H1 (cell line): Measurements from ENCODE around the gene DENND2A. TPM values are rescaled to one million over a fixed set of nuclear protein-coding genes. Genes with fewer than 3 reads are reported as not detected.

Source experiments
- CHD2 ChIP-seq: IDR thresholded peaks from 2 replicates; pipeline ENCODE4 v1.6.1; 2012; ENCODE audit warnings: low read length, improper control_type of control experiment
- POLR2AphosphoS5 ChIP-seq: IDR thresholded peaks from 2 replicates; pipeline ENCODE4 v1.6.1; 2011; ENCODE audit warnings: low read depth, low read length
- SUZ12 ChIP-seq: fragments of 200-600 bp; sonication (generic); IDR thresholded peaks from 2 replicates; pipeline ENCODE4 v1.6.1; 2012; ENCODE audit warnings: mild to moderate bottlenecking, inconsistent platforms, low read length, moderate library complexity, mixed read lengths
- ZNF274 ChIP-seq: IDR thresholded peaks from 2 replicates; pipeline ENCODE4 v1.7.0; 2012; ENCODE audit warnings: low read length, borderline replicate concordance; ENCODE audit errors: extremely low read depth
- polyA plus RNA-seq, 7 experiments: library from polyadenylated mRNA; depleted of rRNA in 3 of 7; stranded (reverse) in 5 of 7; unstranded in 2 of 7; fragments of >200 nt in 5 of 7; fragments of 200-250 nt in 2 of 7; gene quantifications; 1 replicate in 5 of 7; 2 replicates in 1 of 7; 4 replicates in 1 of 7; pipeline versions ENCODE4 v1.2.1 to v1.2.3, GENCODE V29; 2011 to 2013; ENCODE audit warnings: missing spikeins in 2 of 7, mixed read lengths in 2 of 7
- total RNA-seq: library from RNA; stranded (reverse); fragmentation: NEBNext Ultra II Directional; extraction: Animal tissue kit (Norgen Biotek cat#: 25700); gene quantifications from 2 replicates; pipeline ENCODE4 v1.2.1, GENCODE V29; 2021
- TF ChIP-seq, protein P1 (sequence below): fragments of 300-600 bp; sonication (generic); IDR thresholded peaks from 2 replicates; pipeline ENCODE4 v1.7.1; 2012; ENCODE audit warnings: low read length, moderate library complexity, mild to moderate bottlenecking, inconsistent platforms; ENCODE audit not compliant: insufficient replicate concordance
- TF ChIP-seq, protein P2 (sequence below): IDR thresholded peaks from 2 replicates; pipeline ENCODE4 v1.6.1; 2012; ENCODE audit warnings: inconsistent platforms

DENND2A gene
- total and polyA plus RNA-seq, 2 of the 8 experiments (the other 6 are each of a cell fraction or from before 2014, with no cell fraction given): 5.0 to 13.0 TPM

DNA sequence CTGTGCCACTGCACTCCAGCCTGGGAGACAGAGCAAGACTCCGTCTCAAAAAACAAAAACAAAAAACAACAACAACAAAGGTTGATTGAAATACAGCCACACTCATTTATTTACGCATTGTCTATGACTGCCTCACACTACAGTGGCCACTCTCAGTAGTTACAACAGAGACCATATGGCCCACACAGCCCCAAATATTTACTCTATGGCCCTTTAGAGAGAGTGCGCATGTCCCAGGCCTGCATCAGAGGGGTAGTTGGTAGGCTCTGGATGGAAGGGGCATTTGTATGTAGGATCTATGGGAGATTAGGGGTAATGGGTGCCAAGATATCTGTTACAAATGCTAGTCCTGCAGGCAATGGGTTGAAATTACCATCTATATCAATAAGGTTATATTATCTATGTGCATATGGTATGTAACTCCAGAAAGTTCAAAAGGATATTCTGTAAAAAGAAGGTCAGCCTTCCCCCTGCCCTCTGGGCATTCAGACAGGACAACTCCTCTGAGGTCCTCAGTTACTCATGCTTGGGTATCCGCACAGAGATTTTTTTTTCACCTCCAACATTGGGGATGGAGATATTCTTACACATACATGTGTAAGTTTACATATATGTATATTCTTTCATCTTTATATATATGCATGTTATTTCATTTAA is 56.3 kb downstream of the DENND2A start (continued):
- TF ChIP-seq, protein P1, sequence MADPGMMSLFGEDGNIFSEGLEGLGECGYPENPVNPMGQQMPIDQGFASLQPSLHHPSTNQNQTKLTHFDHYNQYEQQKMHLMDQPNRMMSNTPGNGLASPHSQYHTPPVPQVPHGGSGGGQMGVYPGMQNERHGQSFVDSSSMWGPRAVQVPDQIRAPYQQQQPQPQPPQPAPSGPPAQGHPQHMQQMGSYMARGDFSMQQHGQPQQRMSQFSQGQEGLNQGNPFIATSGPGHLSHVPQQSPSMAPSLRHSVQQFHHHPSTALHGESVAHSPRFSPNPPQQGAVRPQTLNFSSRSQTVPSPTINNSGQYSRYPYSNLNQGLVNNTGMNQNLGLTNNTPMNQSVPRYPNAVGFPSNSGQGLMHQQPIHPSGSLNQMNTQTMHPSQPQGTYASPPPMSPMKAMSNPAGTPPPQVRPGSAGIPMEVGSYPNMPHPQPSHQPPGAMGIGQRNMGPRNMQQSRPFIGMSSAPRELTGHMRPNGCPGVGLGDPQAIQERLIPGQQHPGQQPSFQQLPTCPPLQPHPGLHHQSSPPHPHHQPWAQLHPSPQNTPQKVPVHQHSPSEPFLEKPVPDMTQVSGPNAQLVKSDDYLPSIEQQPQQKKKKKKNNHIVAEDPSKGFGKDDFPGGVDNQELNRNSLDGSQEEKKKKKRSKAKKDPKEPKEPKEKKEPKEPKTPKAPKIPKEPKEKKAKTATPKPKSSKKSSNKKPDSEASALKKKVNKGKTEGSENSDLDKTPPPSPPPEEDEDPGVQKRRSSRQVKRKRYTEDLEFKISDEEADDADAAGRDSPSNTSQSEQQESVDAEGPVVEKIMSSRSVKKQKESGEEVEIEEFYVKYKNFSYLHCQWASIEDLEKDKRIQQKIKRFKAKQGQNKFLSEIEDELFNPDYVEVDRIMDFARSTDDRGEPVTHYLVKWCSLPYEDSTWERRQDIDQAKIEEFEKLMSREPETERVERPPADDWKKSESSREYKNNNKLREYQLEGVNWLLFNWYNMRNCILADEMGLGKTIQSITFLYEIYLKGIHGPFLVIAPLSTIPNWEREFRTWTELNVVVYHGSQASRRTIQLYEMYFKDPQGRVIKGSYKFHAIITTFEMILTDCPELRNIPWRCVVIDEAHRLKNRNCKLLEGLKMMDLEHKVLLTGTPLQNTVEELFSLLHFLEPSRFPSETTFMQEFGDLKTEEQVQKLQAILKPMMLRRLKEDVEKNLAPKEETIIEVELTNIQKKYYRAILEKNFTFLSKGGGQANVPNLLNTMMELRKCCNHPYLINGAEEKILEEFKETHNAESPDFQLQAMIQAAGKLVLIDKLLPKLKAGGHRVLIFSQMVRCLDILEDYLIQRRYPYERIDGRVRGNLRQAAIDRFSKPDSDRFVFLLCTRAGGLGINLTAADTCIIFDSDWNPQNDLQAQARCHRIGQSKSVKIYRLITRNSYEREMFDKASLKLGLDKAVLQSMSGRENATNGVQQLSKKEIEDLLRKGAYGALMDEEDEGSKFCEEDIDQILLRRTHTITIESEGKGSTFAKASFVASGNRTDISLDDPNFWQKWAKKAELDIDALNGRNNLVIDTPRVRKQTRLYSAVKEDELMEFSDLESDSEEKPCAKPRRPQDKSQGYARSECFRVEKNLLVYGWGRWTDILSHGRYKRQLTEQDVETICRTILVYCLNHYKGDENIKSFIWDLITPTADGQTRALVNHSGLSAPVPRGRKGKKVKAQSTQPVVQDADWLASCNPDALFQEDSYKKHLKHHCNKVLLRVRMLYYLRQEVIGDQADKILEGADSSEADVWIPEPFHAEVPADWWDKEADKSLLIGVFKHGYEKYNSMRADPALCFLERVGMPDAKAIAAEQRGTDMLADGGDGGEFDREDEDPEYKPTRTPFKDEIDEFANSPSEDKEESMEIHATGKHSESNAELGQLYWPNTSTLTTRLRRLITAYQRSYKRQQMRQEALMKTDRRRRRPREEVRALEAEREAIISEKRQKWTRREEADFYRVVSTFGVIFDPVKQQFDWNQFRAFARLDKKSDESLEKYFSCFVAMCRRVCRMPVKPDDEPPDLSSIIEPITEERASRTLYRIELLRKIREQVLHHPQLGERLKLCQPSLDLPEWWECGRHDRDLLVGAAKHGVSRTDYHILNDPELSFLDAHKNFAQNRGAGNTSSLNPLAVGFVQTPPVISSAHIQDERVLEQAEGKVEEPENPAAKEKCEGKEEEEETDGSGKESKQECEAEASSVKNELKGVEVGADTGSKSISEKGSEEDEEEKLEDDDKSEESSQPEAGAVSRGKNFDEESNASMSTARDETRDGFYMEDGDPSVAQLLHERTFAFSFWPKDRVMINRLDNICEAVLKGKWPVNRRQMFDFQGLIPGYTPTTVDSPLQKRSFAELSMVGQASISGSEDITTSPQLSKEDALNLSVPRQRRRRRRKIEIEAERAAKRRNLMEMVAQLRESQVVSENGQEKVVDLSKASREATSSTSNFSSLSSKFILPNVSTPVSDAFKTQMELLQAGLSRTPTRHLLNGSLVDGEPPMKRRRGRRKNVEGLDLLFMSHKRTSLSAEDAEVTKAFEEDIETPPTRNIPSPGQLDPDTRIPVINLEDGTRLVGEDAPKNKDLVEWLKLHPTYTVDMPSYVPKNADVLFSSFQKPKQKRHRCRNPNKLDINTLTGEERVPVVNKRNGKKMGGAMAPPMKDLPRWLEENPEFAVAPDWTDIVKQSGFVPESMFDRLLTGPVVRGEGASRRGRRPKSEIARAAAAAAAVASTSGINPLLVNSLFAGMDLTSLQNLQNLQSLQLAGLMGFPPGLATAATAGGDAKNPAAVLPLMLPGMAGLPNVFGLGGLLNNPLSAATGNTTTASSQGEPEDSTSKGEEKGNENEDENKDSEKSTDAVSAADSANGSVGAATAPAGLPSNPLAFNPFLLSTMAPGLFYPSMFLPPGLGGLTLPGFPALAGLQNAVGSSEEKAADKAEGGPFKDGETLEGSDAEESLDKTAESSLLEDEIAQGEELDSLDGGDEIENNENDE: no peak
- TF ChIP-seq SUZ12 (no peak), CHD2 (no peak), POLR2AphosphoS5 (no peak), ZNF274 (no peak)
- TF ChIP-seq, protein P2, sequence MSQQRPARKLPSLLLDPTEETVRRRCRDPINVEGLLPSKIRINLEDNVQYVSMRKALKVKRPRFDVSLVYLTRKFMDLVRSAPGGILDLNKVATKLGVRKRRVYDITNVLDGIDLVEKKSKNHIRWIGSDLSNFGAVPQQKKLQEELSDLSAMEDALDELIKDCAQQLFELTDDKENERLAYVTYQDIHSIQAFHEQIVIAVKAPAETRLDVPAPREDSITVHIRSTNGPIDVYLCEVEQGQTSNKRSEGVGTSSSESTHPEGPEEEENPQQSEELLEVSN: no peak
- TF ChIP-seq, all 59 proteins: peak for 0
